Neural cell (in vitro differentiated cells): ENCODE measurements around the gene DCDC1.
A peak's percentile ranks its signal among the peaks of the same experiment; 100 is the strongest.

Experiments used
- CTCF ChIP-seq: fragments of 450-650 bp; IDR thresholded peaks from 2 replicates; pipeline ENCODE4 v1.5.1; 2014; ENCODE audit warnings: antibody characterized with exemption, mild to moderate bottlenecking, moderate library complexity; ENCODE audit not compliant: poor library complexity, severe bottlenecking
- EZH2 ChIP-seq: fragments of 200-600, 300-800 bp; shearing (Covaris generic), sonication (generic); IDR thresholded peaks from 2 replicates; pipeline ENCODE4 v1.6.1; 2014; ENCODE audit warnings: antibody characterized with exemption, low read length, borderline replicate concordance, mild to moderate bottlenecking; ENCODE audit not compliant: insufficient read depth, poor library complexity, severe bottlenecking
- POLR2AphosphoS5 ChIP-seq: IDR thresholded peaks from 2 replicates; pipeline ENCODE4 v1.6.1; 2012
- RAD21 ChIP-seq: fragments of 450-650 bp; conservative IDR thresholded peaks from 2 replicates; pipeline ENCODE4 v1.6.1; 2014; ENCODE audit warnings: antibody characterized with exemption, mild to moderate bottlenecking, moderate library complexity
- REST ChIP-seq: IDR thresholded peaks from 2 replicates; pipeline ENCODE4 v1.6.1; 2012; ENCODE audit warnings: borderline replicate concordance

GRCh38 chr11:31240340-31240904 lies 129.1 kb downstream of the DCDC1 start:
- TF ChIP-seq CTCF (peak; percentile 84), REST (no peak), EZH2 (no peak), POLR2AphosphoS5 (no peak), RAD21 (peak; percentile 91)
